Measurements from ENCODE around the gene ACBD3.

DNA sequence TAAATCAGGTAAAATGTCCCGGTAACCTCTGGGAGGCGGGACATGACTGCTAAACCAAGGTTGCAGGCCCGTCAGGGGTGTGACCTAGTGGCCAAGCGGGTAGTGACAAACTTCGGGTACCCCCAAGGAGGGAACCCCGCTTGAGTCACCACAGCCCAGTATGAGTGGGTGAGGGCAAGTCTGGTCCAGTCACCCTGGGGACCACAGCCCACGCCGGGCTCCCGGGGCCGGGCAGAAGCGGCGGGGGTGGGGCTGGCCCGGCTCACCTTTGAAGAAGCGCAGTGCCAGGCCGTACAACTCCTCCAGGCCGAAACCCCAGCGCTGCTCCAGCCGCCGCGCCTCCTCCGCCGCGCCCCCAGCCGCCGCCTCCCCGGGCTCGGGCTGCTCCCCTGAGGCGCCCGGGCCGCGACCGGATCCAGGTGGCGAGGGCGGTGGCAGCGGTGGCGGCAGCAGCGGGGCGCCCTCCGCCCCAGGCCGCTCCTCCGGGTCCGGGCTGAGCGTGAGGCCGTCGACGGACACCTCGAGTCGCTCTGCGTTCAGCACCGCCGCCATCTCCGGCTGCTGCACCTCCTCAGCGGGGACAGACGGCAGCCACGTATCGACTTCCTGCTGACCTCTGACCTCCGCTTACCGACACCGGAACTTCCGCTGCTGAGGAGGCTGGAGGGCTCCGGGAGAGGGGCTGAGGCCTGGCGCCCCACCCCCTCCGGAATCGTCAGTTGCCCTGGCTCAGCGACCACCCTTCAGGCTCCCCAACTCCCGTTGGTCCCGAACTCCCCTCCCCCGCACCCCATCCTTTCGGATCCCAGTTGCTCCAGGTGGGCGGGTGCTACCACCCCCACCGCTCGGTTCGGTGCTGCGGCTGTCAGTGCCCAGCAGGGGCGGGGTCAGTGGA, at the start of gene ACBD3:
- TF ChIP-seq, protein P1, sequence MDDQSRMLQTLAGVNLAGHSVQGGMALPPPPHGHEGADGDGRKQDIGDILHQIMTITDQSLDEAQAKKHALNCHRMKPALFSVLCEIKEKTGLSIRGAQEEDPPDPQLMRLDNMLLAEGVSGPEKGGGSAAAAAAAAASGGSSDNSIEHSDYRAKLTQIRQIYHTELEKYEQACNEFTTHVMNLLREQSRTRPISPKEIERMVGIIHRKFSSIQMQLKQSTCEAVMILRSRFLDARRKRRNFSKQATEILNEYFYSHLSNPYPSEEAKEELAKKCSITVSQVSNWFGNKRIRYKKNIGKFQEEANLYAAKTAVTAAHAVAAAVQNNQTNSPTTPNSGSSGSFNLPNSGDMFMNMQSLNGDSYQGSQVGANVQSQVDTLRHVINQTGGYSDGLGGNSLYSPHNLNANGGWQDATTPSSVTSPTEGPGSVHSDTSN (IDR thresholded peaks at IDR 0.05; ENCODE audit: insufficient replicate concordance, low read depth, low read length) = peak; percentile 53
- TF ChIP-seq POLR2AphosphoS5 (IDR thresholded peaks at IDR 0.05; ENCODE audit: low read length) (peak; percentile 96), GABPA (IDR thresholded peaks at IDR 0.05; ENCODE audit: low read depth) (peak; percentile 91), ZNF24 (IDR thresholded peaks at IDR 0.05) (no peak), POLR2A (IDR thresholded peaks at IDR 0.05; ENCODE audit: low read depth, low read length) (peak; percentile 100)

Measured in GM12878 (cell line).